Uterus (tissue), 2 donors: ENCODE measurements around the gene RAMAC.

Experiments used
- CTCF ChIP-seq, 4 experiments: fragments of 200-600 bp in 2 of 4; fragments of 450-650 bp in 2 of 4; sonication (generic) in 2 of 4; IDR thresholded peaks; one replicate each; pipeline ENCODE4 v1.5.1; 2016 to 2019; ENCODE audit warnings: antibody characterized with exemption in 4 of 4, mild to moderate bottlenecking in 2 of 4, moderate library complexity in 1 of 4
- POLR2A ChIP-seq, 2 donors: fragments of 450-650 bp; IDR thresholded peaks; one replicate each; pipeline ENCODE4 v1.6.1; 2016; ENCODE audit warnings: antibody characterized with exemption in 2 of 2, mild to moderate bottlenecking in 1 of 2, moderate library complexity in 1 of 2

- TF ChIP-seq CTCF (IDR thresholded peaks at IDR 0.05) (no peak), POLR2A (IDR thresholded peaks at IDR 0.05) (no peak)
Observed at GRCh38 chr15:82992436-82992998, 6.5 kb downstream of the RAMAC start.
